Activated CD4-positive, alpha-beta T cell treated with anti-CD3 and anti-CD28 coated beads, Interleukin-10, Interleukin-2, amounts not matched to agents 100 ng/mL and 50 ng/mL, durations not matched to agents 16 hours and 8 hours (primary cell): ENCODE results near the gene CBL.
"Not testable (repeated sequence)": the region's sequence is repeated elsewhere in the genome, so short reads cannot be mapped to it uniquely, and the experiment has no call there.

Experiments used
- DNase-seq: peaks from one replicate; pipeline ENCODE4 v3.0.0-alpha.2; 2020

The CBL gene

DNA sequence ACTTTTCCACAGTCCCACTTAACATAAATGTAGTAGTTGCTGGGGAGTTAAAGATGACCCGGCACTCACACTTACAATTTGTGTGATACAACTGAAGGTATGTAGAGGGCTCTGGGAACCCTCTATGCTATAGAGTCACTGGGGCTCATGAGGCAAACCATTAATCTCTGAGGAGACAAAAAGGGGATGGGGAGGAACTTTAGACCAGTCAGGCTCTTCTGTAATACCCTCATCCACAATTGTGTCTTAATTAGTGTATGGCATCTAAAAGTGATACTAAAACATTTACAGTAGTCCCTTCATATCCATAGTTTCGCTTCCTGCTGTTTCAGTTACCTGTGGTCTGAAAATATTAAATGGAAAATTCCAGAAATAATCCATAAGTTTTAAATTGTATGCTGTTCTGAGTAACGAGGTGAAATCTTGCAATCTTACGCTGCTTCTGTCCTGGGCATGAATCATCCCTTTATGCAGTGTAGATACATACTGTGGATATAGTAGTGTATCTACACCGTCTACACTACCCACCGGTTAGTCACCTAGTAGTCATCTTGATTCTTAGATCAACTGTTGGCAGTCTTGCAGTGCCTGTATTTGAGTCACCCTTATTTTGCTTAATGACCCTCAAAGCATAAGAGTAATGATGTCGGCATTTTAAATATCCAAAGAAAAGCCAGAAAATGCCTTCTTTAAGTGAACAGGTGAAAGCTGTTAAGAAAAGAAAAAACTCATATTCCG is 12.2 kb downstream of the CBL start:
- peak; percentile 74 for DNase-seq

DNA sequence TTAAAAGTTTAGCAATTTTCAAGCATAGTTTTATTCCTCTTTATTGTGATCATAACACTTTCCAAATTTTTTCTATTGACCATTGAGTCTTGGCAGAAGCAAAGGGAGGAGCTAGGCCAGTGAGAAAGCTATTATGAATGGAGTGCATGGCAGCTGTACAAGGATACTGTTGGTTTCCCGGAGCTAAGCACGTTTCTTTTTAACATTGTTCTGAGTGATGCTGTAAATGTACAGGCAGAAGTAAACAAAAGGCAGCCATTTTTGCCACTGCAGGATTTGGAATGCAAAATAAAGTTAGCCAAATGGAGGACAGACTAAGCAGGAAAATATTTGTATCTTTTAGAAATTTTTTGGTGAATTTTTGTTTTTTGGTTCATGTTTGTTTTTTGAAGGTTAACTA is 16.2 kb downstream of the CBL start:
- DNase-seq = no peak

DNA sequence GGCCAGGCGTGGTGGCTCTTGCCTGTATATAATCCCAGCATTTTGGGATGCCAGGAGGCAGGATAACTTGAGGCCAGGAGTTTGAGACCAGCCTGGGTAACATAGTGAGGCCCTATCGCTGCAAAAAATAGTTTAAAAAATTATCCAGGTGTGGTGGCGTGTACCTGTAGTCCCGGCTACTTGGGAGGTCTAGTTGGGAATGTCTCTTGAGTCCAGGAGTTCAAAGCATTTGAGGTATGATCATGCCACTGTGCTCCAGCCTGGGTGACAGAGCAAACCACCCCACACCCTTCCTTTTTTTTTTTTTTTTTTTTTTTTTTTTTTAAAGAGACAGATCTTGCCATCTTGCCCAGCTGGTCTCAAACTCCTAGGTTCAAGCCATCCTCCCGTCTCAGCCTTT is 16.8 kb downstream of the CBL start:
- no peak for DNase-seq

DNA sequence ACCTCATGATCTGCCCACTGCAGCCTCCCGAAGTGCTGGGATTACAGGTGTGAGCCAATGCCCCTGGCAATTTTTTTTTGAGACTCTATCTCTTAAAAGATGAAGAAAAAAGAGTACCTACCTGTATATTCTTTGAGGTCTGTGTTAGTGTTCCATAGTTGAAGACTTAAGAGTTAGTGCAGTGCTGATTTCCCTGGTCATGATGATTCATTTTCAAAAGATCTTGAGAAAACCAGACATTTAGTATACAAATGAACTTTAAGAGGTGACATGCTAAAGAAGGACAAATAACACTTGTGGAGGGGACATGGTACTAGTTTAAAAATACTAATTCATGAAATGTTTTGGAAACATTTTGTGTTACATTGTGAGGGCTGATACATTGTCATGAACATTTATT is 17.7 kb downstream of the CBL start:
- no peak for DNase-seq

GRCh38 chr11:119228535-119229287 is 22.6 kb downstream of the CBL start:
- DNase-seq = not testable (repeated sequence)

DNA sequence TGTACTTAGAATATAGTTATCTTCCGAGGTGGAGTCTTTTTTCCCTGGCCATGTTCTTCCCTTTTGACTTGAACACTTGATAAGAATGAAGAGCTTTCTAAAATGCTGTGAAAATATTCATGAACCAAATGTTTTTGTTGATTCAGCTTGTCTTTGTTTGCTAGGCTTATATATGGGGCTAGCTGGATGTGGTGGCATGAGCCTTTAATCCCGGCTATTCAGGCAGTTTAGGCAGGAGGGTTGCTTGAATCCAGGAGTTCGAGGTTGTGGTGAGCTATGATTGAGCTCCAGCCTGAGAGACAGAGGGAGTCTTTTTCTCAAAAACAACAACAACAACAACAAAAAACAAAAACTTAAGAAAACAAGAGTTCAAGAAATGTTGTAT is 23.1 kb downstream of the CBL start:
- DNase-seq = no peak

DNA sequence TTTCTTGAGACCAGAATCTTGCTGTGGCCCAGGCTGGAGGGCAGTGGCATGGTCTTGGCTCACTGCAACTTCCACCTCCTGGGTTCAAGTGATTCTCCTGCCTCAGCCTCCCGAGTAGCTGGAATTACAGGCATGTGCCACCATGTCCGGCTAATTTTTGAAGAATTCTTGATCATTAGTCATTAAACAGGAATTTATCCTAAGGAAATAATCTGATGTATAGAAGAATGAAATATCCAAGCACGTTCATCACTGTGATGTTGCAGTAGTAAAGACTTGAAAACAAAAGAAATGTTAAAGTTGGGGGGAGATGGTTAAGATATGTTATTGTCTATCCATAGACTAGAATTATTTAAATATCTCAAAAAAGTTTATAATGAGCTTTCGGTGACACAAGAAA is 23.6 kb downstream of the CBL start:
- no peak for DNase-seq

DNA sequence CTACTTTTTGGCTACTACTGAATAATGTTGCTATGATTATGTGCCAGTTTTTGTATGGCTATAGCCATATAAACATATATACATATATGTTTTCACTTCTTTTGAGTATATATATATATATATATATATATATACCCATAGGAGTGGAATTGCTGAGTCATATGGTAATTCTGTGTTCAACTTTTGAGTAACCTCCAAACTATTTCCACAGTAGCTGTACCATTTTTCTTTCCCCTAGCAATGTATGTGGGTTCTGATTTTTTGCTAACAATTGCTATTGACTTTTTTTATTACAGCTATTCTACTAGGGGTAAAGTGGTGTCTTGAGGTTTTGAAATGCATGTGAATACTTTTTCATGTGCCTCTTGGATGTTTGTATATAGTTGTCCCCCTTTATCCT is 30.4 kb downstream of the CBL start:
- DNase-seq = peak; percentile 74

GRCh38 chr11:119236891-119237290 is 30.8 kb downstream of the CBL start:
- peak; percentile 35 for DNase-seq

- no peak for DNase-seq
Measured at GRCh38 chr11:119237515-119237914, 31.4 kb downstream of the CBL start.

- no peak for DNase-seq
Measured at GRCh38 chr11:119248750-119249670, 42.9 kb downstream of the CBL start.

DNA sequence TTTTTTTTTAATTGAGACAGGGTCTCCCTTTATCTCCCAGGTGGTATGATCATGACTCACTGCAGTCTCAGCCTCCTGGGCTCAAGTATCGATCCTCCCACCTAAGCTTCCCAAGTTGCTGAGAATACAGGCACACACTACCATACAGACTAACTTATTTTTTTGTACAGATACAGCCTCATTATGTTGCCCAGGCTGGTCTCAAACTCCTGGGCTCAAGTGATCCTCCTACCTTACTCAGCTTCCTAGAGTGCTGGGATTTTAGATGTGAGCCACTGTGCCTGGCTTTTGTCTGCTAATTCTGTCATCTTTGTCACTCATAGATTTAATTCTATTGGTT is 43.5 kb downstream of the CBL start:
- no peak for DNase-seq

- DNase-seq = no peak
Measured at GRCh38 chr11:119251114-119251513, 45.0 kb downstream of the CBL start.

GRCh38 chr11:119254239-119254638 is 48.1 kb downstream of the CBL start:
- no peak for DNase-seq

- no peak for DNase-seq
Measured at GRCh38 chr11:119258180-119258579, 52.0 kb downstream of the CBL start.

GRCh38 chr11:119258983-119259382 is 52.8 kb downstream of the CBL start:
- DNase-seq = no peak

- DNase-seq = peak; percentile 81
Measured at GRCh38 chr11:119262668-119263351, 56.7 kb downstream of the CBL start.

DNA sequence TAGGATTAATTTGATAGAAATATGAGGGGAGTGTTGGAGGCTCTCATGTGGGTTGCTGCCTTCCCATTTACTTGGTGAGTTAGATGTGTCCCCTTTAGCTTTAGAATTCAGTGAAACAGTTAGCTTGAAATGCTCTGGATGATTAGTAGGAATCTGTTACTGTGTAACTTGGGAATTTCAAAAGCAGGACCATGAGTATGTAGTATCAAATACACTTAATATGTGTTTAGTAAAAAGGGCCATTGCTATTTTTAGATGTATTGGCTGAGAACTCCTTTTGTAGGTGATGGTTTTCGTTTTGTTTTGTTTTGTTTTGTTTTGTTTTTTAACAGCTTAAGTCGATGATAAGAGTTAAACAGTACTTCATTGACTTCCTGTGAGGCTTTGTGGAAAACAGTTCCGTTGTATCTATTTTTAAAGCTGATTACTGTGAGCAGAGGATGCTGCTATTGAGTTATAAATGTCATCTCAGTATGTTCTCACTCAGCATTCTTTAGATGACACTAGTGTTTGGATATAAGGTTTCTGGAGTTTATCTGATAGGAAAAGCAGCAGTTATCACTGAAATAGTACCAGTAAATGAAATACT is 57.3 kb downstream of the CBL start:
- DNase-seq = peak; percentile 54

DNA sequence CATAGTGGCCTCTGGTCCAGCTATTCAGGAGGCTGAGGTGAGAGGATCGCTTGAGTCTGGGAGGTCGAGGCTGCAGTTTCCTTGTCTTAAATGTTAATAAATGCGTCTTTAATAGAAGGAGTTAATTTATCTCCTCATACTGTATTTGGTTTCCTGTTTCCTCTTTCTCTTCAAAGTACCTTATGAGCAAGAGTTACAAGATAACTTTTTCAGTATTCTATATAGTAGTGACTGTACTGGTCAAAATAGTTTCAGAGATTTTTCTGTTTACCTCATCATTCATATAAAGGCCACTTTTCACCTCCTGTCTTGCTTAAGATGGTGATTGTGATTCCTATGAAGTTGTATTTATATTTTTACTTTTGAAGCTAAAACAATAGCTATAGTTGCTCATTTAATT is 59.9 kb downstream of the CBL start:
- no peak for DNase-seq

DNA sequence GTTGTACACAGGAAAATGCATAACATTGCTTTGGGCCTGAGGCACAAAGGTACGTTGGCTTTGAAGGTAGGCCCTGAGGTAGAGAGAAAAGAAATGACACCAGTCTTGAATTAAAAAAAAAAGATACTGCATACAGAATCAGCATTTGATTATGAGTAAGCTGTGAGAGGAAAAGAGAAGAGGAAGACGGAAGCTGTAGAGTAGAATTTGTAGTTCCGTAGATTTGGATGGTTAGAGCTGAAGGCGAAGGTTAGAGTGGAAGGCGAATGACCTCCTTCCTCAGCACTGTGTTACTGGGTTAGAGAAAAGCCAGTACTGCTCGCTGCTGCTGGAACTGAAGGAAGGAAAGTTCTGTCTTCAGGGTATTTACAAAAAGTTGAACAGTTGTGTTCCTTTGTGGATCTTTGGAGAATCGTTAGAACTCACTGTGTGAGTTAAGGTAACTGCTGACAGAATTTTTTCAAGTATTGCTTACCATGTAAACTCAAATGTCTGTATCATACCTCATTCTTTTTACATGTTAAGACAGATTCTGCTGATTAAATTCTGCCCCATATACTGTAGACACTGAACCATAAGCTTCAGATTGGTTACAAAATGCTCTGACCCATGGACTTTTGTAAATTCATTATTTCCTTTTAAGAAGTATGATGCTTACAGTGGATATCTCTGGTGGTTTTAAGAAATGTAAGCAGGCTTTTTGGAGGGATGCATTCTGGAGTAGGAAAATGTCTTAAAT is 60.5 kb downstream of the CBL start:
- DNase-seq = no peak

DNA sequence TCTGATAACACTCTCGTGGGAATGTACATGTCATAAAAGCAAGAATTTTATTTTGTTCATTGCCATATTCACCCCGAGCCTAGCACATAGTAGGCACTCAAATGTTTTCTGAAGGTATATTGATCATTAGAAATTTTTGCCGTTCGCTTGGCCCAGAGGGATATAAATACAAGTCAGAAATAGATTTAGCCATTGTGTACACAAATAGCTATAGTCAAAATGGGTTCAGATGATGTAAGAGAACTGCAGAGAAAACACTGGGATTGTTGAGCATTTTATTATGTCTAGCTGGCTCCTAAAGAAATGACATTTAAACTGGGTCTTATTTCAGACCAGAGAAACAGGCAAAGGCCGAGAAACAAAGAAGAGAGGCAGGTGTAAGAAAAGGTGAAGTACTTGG is 61.5 kb downstream of the CBL start:
- no peak for DNase-seq

DNA sequence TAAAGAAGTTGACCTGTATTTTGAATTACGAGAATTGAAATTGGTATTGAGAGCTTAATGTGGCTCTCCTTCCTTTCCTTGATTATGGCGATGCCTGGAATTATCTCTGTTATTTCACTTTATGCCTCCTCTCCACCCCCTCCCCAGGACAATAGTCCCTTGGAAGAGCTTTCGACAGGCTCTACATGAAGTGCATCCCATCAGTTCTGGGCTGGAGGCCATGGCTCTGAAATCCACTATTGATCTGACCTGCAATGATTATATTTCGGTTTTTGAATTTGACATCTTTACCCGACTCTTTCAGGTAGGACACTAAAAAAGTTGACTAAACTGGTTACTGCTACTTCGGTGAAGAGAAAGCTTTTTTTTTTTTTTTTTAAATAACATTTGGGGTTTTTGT is 67.6 kb downstream of the CBL start:
- DNase-seq = no peak
